ENCODE measurements around the gene TGIF2. TPM values are rescaled to one million over a fixed set of nuclear protein-coding genes. Genes with fewer than 3 reads are reported as not detected.
"Not testable (repeated sequence)": the region's sequence is repeated elsewhere in the genome, so short reads cannot be mapped to it uniquely, and the experiment has no call there.

The TGIF2 gene
- total and polyA plus RNA-seq, 2 of the 4 experiments (the other 2 are of a cell fraction), result 9.7 to 12.7 TPM

- BruUV-seq (replicated peaks); ATAC-seq (ENCODE audit: low read depth): not testable (repeated sequence)
Observed at GRCh38 chr20:36638876-36639400, 65.5 kb downstream of the TGIF2 start.

More at GRCh38 chr20:36638876-36639400, 65.5 kb downstream of the TGIF2 start:
- dilution Hi-C loops (cut with HindIII; ENCODE audit: low sequenced_read_pairs, unreplicated experiment); H3K23ac ChIP-seq (ENCODE audit: low read depth, low read length); H3K9ac ChIP-seq (ENCODE audit: low read depth, low read length); H4K8ac ChIP-seq (ENCODE audit: low read depth in 2 of 2, low read length in 2 of 2); H2AK5ac ChIP-seq (ENCODE audit: low read depth, low read length); H2BK15ac ChIP-seq (ENCODE audit: low read depth, low read length); CTCF ChIA-PET; POLR2A ChIA-PET (ENCODE audit: unreplicated experiment); H3K18ac ChIP-seq (ENCODE audit: low read depth, low read length); H3K14ac ChIP-seq (replicated peaks; ENCODE audit: low read depth, low read length); H4K20me1 ChIP-seq (ENCODE audit: insufficient read depth, low read length); intact Hi-C loops (cut with micrococcal nuclease); H3K36me3 ChIP-seq (ENCODE audit: control insufficient read depth, insufficient read depth, low read length); H3K4me1 ChIP-seq (ENCODE audit: control insufficient read depth, insufficient read depth, low read length); DNase-seq; H3K79me1 ChIP-seq (ENCODE audit: low read depth in 1 of 2, low read length in 2 of 2); H4K5ac ChIP-seq (ENCODE audit: low read depth, low read length); H2AK9ac ChIP-seq (replicated peaks; ENCODE audit: low read depth, low read length, poor library complexity); H3K56ac ChIP-seq (ENCODE audit: extremely low read depth, insufficient read depth, low read length); H2AFZ ChIP-seq (replicated peaks; ENCODE audit: low read length, poor library complexity); H3K27ac ChIP-seq (ENCODE audit: insufficient read depth, low read length); H3K4me3 ChIP-seq (ENCODE audit: insufficient read depth, low read depth, low read length); H3K4ac ChIP-seq (ENCODE audit: low read depth, low read length); H2BK120ac ChIP-seq (ENCODE audit: low read depth, low read length); H3K4me2 ChIP-seq (ENCODE audit: low read depth, low read length); H3K9me1 ChIP-seq (ENCODE audit: insufficient read depth, low read length); in situ Hi-C loops (cut with MboI; ENCODE audit: low sequenced_read_pairs); H3K9me3 ChIP-seq (ENCODE audit: control insufficient read depth, insufficient read depth, low read length); H2BK5ac ChIP-seq (ENCODE audit: low read depth, low read length, poor library complexity, severe bottlenecking); H4K91ac ChIP-seq (ENCODE audit: insufficient read depth, low read depth, low read length); H3K27me3 ChIP-seq (ENCODE audit: control insufficient read depth, insufficient read depth, low read length); H2BK20ac ChIP-seq (ENCODE audit: low read depth, low read length): not testable (repeated sequence)
- 78% methylated on average over 4 of the region's 12 CpGs; no CpG with 5 or more reads in 1 of the 2 experiments for WGBS, 2 experiments (ENCODE audit: extremely low coverage in 2 of 2, insufficient read length in 1 of 2)

Measured in IMR-90 (cell line).